HepG2 (cell line): ENCODE measurements around the gene ACAP3. TPM values are rescaled to one million over a fixed set of nuclear protein-coding genes. Genes with fewer than 3 reads are reported as not detected.
A peak's percentile ranks its signal among the peaks of the same experiment; 100 is the strongest.

Source experiments
- AGO2 ChIP-seq: fragments of 200-400 bp; formaldehyde crosslinking; optimal IDR thresholded peaks from 2 replicates; pipeline ENCODE3; 2017; ENCODE audit warnings: mild to moderate bottlenecking, low read depth, low read length, moderate library complexity
- ARID2 ChIP-seq: sonication (generic); formaldehyde crosslinking; IDR thresholded peaks from 2 replicates; pipeline ENCODE4 v1.8.1; 2022; ENCODE audit warnings: mild to moderate bottlenecking, missing genetic modification reagents, borderline replicate concordance
- CENPT ChIP-seq: sonication (generic); formaldehyde crosslinking; IDR thresholded peaks from 2 replicates; pipeline ENCODE4 v1.8.0; 2022; ENCODE audit warnings: low read depth, mild to moderate bottlenecking, moderate library complexity, missing genetic modification reagents
- FLYWCH1 ChIP-seq: sonication (generic); formaldehyde crosslinking; IDR thresholded peaks from 2 replicates; pipeline ENCODE4 v1.8.1; 2023; ENCODE audit warnings: mild to moderate bottlenecking, missing genetic modification reagents
- ISL2 ChIP-seq: sonication (generic); formaldehyde crosslinking; IDR thresholded peaks from 2 replicates; pipeline ENCODE4 v1.5.0; 2020; ENCODE audit warnings: missing genetic modification reagents
- NRL ChIP-seq: sonication (generic); formaldehyde crosslinking; IDR thresholded peaks from 2 replicates; pipeline ENCODE4 v1.5.0; 2020; ENCODE audit warnings: missing genetic modification reagents, mild to moderate bottlenecking, moderate library complexity, borderline replicate concordance
- PCBP2 ChIP-seq: fragments of 200-400 bp; formaldehyde crosslinking; optimal IDR thresholded peaks from 2 replicates; pipeline ENCODE3; 2018; ENCODE audit warnings: low read length, low read depth; ENCODE audit not compliant: poor library complexity, severe bottlenecking
- ZNF33B ChIP-seq: sonication (generic); formaldehyde crosslinking; IDR thresholded peaks from 2 replicates; pipeline ENCODE4 v1.5.1; 2020; ENCODE audit warnings: mild to moderate bottlenecking, missing genetic modification reagents
- ZNF598 ChIP-seq: sonication (generic); formaldehyde crosslinking; IDR thresholded peaks from 2 replicates; pipeline ENCODE4 v1.5.1; 2020; ENCODE audit warnings: mild to moderate bottlenecking, missing genetic modification reagents, borderline replicate concordance
- ZNF768 ChIP-seq: sonication (generic); formaldehyde crosslinking; IDR thresholded peaks from 2 replicates; pipeline ENCODE4 v1.4.0; 2020; ENCODE audit warnings: missing genetic modification reagents
- ZNF883 ChIP-seq: sonication (generic); formaldehyde crosslinking; IDR thresholded peaks from 2 replicates; pipeline ENCODE4 v1.5.1; 2020; ENCODE audit warnings: mild to moderate bottlenecking, missing genetic modification reagents; ENCODE audit errors: not compliant biosample characterization
- ZSCAN21 ChIP-seq: sonication (generic); formaldehyde crosslinking; IDR thresholded peaks from 2 replicates; pipeline ENCODE4 v1.8.0; 2022; ENCODE audit warnings: mild to moderate bottlenecking, missing genetic modification reagents, moderate library complexity, borderline replicate concordance
- ZSCAN30 ChIP-seq: sonication (generic); formaldehyde crosslinking; IDR thresholded peaks from 2 replicates; pipeline ENCODE4 v1.5.0; 2020; ENCODE audit warnings: mild to moderate bottlenecking, missing genetic modification reagents
- polyA plus RNA-seq, 8 experiments: library from polyadenylated mRNA; depleted of rRNA in 3 of 8; stranded (reverse) in 7 of 8; unstranded in 1 of 8; fragments of >200 nt; fragmentation: Illumina TruSeq in 4 of 8; extraction: Trizol in 4 of 8; gene quantifications; 2 replicates each; pipeline versions ENCODE4 v1.2.1 to v1.2.3, GENCODE V29; 2011 to 2016; ENCODE audit warnings: low read depth in 4 of 8, missing spikeins in 1 of 8, mixed read lengths in 1 of 8; ENCODE audit not compliant: insufficient read depth in 1 of 8
- total RNA-seq, 5 experiments: library from RNA; depleted of rRNA; stranded (reverse); fragments of >200 nt; fragmentation: Illumina TruSeq; extraction: Trizol; gene quantifications; 2 replicates each; pipeline ENCODE4 v1.2.3, GENCODE V29; 2016; ENCODE audit warnings: low read depth in 1 of 5
- TF ChIP-seq, protein P1 (sequence below): sonication (generic); formaldehyde crosslinking; IDR thresholded peaks from 2 replicates; pipeline ENCODE4 v1.8.1; 2023; ENCODE audit warnings: mild to moderate bottlenecking, inconsistent platforms, moderate library complexity, missing genetic modification reagents, borderline replicate concordance
- TF ChIP-seq, protein P2 (sequence below): sonication (generic); formaldehyde crosslinking; IDR thresholded peaks from 2 replicates; pipeline ENCODE4 v1.4.0; 2020; ENCODE audit warnings: mild to moderate bottlenecking, missing genetic modification reagents
- TF ChIP-seq, protein P3 (sequence below): sonication (generic); formaldehyde crosslinking; IDR thresholded peaks from 2 replicates; pipeline ENCODE4 v1.4.0; 2020; ENCODE audit warnings: missing genetic modification reagents, borderline replicate concordance
- TF ChIP-seq, protein P4 (sequence below): sonication (generic); formaldehyde crosslinking; IDR thresholded peaks from 2 replicates; pipeline ENCODE4 v1.5.1; 2020; ENCODE audit warnings: mild to moderate bottlenecking, missing genetic modification reagents, moderate library complexity
- TF ChIP-seq, protein P5 (sequence below): sonication (generic); formaldehyde crosslinking; IDR thresholded peaks from 2 replicates; pipeline ENCODE4 v1.5.1; 2020; ENCODE audit warnings: mild to moderate bottlenecking, missing genetic modification reagents, moderate library complexity

ACAP3 gene
- total and polyA plus RNA-seq, 2 of the 13 experiments (the other 11 are each of a cell fraction or from before 2014, with no cell fraction given), result 29.4 to 50.8 TPM

DNA sequence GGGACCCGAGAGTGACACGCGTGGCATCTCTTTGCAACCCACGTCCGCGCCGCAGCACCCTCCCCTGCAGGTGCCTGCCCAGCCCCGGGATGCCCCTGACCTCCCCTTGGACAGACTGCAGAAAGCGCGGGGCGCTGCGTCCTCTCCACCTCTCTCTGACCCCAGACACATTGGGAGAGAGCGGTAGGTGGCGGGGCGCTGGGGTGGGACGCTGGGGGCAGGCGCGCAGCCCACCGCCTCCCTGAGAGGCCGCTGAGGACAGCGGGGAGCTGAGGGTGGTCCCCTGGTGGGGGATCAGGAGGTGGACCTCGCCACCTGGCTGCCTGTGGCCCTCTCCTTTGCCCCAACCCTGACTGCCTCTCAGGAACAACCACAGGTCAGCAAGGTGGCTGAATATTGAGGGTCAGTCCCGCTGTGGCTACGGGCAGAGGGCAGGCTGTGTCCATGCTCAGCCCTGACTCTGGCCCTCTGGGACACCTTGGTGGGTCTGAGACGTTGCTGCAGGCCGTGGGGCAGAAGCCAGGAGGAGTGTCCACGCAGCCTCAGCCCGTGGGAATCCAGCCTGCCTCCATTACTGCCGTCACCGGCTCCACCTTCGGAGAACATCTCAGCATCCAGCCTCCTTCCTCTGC is 33.3 kb downstream of the ACAP3 start (continued):
- TF ChIP-seq, protein P1, sequence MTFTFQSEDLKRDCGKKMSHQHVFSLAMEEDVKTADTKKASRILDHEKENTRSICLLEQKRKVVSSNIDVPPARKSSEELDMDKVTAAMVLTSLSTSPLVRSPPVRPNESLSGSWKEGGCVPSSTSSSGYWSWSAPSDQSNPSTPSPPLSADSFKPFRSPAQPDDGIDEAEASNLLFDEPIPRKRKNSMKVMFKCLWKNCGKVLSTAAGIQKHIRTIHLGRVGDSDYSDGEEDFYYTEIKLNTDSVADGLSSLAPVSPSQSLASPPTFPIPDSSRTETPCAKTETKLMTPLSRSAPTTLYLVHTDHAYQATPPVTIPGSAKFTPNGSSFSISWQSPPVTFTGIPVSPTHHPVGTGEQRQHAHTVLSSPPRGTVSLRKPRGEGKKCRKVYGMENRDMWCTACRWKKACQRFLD (CRISPR knock-in tag), result 0 out of 2 replicates have a peak, but pooled peaks have one; percentile 7
- 0 out of 2 replicates have a peak, but pooled peaks have one; percentile 7 for TF ChIP-seq ZNF768
- TF ChIP-seq ZSCAN21 (CRISPR knock-in tag), result no peak
- TF ChIP-seq ZSCAN30, result no peak
- no peak for TF ChIP-seq FLYWCH1 (CRISPR knock-in tag)
- 0 out of 2 replicates have a peak, but pooled peaks have one; percentile 46 for TF ChIP-seq ZNF598 (CRISPR knock-in tag)
- TF ChIP-seq, protein P2, sequence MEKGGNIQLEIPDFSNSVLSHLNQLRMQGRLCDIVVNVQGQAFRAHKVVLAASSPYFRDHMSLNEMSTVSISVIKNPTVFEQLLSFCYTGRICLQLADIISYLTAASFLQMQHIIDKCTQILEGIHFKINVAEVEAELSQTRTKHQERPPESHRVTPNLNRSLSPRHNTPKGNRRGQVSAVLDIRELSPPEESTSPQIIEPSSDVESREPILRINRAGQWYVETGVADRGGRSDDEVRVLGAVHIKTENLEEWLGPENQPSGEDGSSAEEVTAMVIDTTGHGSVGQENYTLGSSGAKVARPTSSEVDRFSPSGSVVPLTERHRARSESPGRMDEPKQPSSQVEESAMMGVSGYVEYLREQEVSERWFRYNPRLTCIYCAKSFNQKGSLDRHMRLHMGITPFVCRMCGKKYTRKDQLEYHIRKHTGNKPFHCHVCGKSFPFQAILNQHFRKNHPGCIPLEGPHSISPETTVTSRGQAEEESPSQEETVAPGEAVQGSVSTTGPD (CRISPR knock-in tag), result no peak
- TF ChIP-seq ARID2 (CRISPR knock-in tag), result 0 out of 2 replicates have a peak, but pooled peaks have one; percentile 36
- TF ChIP-seq, protein P3, sequence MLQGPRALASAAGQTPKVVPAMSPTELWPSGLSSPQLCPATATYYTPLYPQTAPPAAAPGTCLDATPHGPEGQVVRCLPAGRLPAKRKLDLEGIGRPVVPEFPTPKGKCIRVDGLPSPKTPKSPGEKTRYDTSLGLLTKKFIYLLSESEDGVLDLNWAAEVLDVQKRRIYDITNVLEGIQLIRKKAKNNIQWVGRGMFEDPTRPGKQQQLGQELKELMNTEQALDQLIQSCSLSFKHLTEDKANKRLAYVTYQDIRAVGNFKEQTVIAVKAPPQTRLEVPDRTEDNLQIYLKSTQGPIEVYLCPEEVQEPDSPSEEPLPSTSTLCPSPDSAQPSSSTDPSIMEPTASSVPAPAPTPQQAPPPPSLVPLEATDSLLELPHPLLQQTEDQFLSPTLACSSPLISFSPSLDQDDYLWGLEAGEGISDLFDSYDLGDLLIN (CRISPR knock-in tag), result no peak
- TF ChIP-seq PCBP2, result no peak
- TF ChIP-seq ISL2 (CRISPR knock-in tag), result peak; percentile 8; the same call in 1 of the 2 replicates
- TF ChIP-seq ZNF33B (CRISPR knock-in tag), result 0 out of 2 replicates have a peak, but pooled peaks have one; percentile 38
- TF ChIP-seq CENPT (CRISPR knock-in tag), result peak; percentile 56; the same call in 1 of the 2 replicates
- peak; percentile 66 for TF ChIP-seq ZNF883 (CRISPR knock-in tag)
- TF ChIP-seq, protein P4, sequence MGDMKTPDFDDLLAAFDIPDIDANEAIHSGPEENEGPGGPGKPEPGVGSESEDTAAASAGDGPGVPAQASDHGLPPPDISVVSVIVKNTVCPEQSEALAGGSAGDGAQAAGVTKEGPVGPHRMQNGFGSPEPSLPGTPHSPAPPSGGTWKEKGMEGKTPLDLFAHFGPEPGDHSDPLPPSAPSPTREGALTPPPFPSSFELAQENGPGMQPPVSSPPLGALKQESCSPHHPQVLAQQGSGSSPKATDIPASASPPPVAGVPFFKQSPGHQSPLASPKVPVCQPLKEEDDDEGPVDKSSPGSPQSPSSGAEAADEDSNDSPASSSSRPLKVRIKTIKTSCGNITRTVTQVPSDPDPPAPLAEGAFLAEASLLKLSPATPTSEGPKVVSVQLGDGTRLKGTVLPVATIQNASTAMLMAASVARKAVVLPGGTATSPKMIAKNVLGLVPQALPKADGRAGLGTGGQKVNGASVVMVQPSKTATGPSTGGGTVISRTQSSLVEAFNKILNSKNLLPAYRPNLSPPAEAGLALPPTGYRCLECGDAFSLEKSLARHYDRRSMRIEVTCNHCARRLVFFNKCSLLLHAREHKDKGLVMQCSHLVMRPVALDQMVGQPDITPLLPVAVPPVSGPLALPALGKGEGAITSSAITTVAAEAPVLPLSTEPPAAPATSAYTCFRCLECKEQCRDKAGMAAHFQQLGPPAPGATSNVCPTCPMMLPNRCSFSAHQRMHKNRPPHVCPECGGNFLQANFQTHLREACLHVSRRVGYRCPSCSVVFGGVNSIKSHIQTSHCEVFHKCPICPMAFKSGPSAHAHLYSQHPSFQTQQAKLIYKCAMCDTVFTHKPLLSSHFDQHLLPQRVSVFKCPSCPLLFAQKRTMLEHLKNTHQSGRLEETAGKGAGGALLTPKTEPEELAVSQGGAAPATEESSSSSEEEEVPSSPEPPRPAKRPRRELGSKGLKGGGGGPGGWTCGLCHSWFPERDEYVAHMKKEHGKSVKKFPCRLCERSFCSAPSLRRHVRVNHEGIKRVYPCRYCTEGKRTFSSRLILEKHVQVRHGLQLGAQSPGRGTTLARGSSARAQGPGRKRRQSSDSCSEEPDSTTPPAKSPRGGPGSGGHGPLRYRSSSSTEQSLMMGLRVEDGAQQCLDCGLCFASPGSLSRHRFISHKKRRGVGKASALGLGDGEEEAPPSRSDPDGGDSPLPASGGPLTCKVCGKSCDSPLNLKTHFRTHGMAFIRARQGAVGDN (CRISPR knock-in tag), result peak; percentile 67
- 0 out of 2 replicates have a peak, but pooled peaks have one; percentile 10 for TF ChIP-seq NRL (CRISPR knock-in tag)
- TF ChIP-seq AGO2, result peak; percentile 54
- TF ChIP-seq, protein P5, sequence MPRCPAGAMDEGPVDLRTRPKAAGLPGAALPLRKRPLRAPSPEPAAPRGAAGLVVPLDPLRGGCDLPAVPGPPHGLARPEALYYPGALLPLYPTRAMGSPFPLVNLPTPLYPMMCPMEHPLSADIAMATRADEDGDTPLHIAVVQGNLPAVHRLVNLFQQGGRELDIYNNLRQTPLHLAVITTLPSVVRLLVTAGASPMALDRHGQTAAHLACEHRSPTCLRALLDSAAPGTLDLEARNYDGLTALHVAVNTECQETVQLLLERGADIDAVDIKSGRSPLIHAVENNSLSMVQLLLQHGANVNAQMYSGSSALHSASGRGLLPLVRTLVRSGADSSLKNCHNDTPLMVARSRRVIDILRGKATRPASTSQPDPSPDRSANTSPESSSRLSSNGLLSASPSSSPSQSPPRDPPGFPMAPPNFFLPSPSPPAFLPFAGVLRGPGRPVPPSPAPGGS, result peak; percentile 47; the same call in 1 of the 2 replicates
